HG03460 (cell line): ENCODE measurements around the gene FOXK2.

Source experiments
- ATAC-seq: cut with Tn5 transposase; IDR thresholded peaks from one replicate; pipeline ENCODE4 v1.9.1; 2021; ENCODE audit not compliant: unreplicated experiment

Gene FOXK2

GRCh38 chr17:82518826-82519810, at the start of gene FOXK2:
TSS of gene FOXK2 (plus strand) at chr17:82519732. CDS start at chr17:82519889, 157 bp downstream.
- peak; percentile 83 for ATAC-seq

- no peak for ATAC-seq
Observed at GRCh38 chr17:82470065-82470464, 49.5 kb upstream of the FOXK2 start.

GRCh38 chr17:82474223-82475010, 45.1 kb upstream of the FOXK2 start:
- no peak for ATAC-seq

GRCh38 chr17:82475458-82475857, 44.1 kb upstream of the FOXK2 start:
- ATAC-seq = no peak

- ATAC-seq = no peak
Observed at GRCh38 chr17:82477934-82478333, 41.6 kb upstream of the FOXK2 start.

GRCh38 chr17:82479602-82480001, 39.9 kb upstream of the FOXK2 start:
- ATAC-seq = no peak

- no peak for ATAC-seq
Observed at GRCh38 chr17:82480318-82480717, 39.2 kb upstream of the FOXK2 start.

- no peak for ATAC-seq
Observed at GRCh38 chr17:82483204-82483660, 36.3 kb upstream of the FOXK2 start.

- no peak for ATAC-seq
Observed at GRCh38 chr17:82483836-82484235, 35.7 kb upstream of the FOXK2 start.

GRCh38 chr17:82486231-82487094, 33.1 kb upstream of the FOXK2 start:
- ATAC-seq = no peak

GRCh38 chr17:82487910-82488309, 31.6 kb upstream of the FOXK2 start:
- no peak for ATAC-seq

GRCh38 chr17:82489117-82489516, 30.4 kb upstream of the FOXK2 start:
- ATAC-seq = no peak

GRCh38 chr17:82489851-82490511, 29.6 kb upstream of the FOXK2 start:
- ATAC-seq = no peak

- no peak for ATAC-seq
Observed at GRCh38 chr17:82490512-82491195, 28.9 kb upstream of the FOXK2 start.

- no peak for ATAC-seq
Observed at GRCh38 chr17:82491196-82491530, 28.4 kb upstream of the FOXK2 start.

GRCh38 chr17:82491533-82491932, 28.0 kb upstream of the FOXK2 start:
- ATAC-seq = no peak

GRCh38 chr17:82492643-82493225, 26.8 kb upstream of the FOXK2 start:
- no peak for ATAC-seq

GRCh38 chr17:82493226-82493781, 26.2 kb upstream of the FOXK2 start:
- no peak for ATAC-seq
